ENCODE measurements around the gene RDM1.

RDM1 gene

DNA sequence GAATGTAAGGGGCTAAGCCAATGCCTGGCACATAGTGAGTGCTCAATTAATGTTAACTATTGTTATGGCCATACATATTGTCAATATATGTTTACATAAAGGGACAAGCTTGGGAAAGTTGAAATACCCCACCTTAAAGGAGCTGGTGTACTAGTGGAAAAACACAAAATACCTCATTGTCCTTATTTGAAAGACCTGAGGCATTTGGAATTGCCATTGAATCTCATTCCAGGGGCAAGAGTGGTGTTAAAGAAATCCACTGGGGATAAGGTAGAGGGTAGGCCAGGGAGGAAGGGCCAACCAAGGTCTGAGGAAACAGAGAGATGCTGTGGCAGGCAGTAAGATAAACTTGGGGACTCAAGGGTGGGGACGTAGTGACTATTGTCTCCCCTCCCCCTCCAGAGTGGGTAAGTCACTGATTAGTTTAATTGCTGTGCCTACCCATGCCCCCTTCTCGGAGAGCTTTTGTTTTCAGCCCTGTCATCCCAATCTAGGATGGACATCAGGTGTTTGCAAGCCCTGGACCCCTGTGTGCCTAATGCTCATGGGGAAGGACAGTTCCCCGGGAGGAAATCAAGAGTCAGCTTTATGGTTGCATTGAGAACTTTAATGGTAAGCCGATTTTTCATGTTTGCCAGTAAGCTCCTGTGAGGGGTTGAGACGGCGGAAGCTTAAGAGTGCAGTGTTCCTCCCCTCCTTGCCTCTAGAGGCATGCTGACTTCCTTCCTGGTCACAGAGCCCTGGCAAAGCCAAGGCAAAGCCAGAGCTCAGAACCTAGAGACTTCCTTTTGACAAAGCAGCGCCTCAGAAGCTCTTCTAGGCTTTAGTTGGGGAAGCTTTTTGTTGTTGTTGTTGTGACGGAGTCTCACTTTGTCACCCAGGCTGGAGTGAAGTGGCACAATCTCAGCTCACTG lies 59.4 kb downstream of the RDM1 start:
- no peak for DNase-seq

GRCh38 chr17:35868737-35869136 lies 61.8 kb downstream of the RDM1 start, which contains the start of gene HEATR9:
Gene HEATR9 (minus strand): TSS chr17:35868891. CDS start chr17:35868742, 149 bp downstream.
- no peak for DNase-seq

Data from central memory CD4-positive, alpha-beta T cell (primary cell).